Measurements from ENCODE around the gene ARSG. TPM values are rescaled to one million over a fixed set of nuclear protein-coding genes. Genes with fewer than 3 reads are reported as not detected.
A peak's percentile ranks its signal among the peaks of the same experiment; 100 is the strongest.

ARSG gene
- total RNA-seq, 6 donors from 2014 or later, result 3.6 to 16.8 (median 7.7) TPM

GRCh38 chr17:68384941-68385340 lies 93.6 kb downstream of the ARSG start:
- ATAC-seq (ENCODE audit: low FRiP score in 2 of 2) (no peak), DNase-seq (no peak)
- Histone ChIP-seq H3K36me3 (no peaks in the 10 kb centered on the region), H3K4me3 (no peak overlapping the region), H3K4me1 (peaks cover 13 to 23% (median 18%) of the 10 kb centered on the region in 4 donors), H3K27ac (peak overlapping the region; percentile 2 to 77 (median 76)), H3K9me3 (no peaks in the 10 kb centered on the region), H3K27me3 (no peaks in the 10 kb centered on the region)
- no peak for TF ChIP-seq POLR2A (IDR thresholded peaks at IDR 0.05)
- no peak for TF ChIP-seq CTCF (IDR thresholded peaks at IDR 0.05)
- TF ChIP-seq EP300 (IDR thresholded peaks at IDR 0.05), result no peak
- TF ChIP-seq POLR2AphosphoS5 (IDR thresholded peaks at IDR 0.05), result no peak
- 85 to 89% methylated on average over 2 to 4 of the region's 4 CpGs for WGBS, 2 donors

- H3K4me3 ChIP-seq, result no peak overlapping the region
- no peaks in the 10 kb centered on the region for H3K27me3 ChIP-seq
- H3K36me3 ChIP-seq, result no peaks in the 10 kb centered on the region
- peak overlapping the region in 3 of 4 donors; percentile 2 to 77 (median 77) for H3K27ac ChIP-seq
- no peaks in the 10 kb centered on the region for H3K9me3 ChIP-seq
- WGBS, 2 donors, result 95 to 97% methylated on average over 8 of the region's 8 CpGs
- DNase-seq (no peak), ATAC-seq (ENCODE audit: low FRiP score in 2 of 2) (no peak)
- peaks cover 13 to 23% (median 18%) of the 10 kb centered on the region in 4 donors for H3K4me1 ChIP-seq
- TF ChIP-seq POLR2A (IDR thresholded peaks at IDR 0.05) (no peak), CTCF (IDR thresholded peaks at IDR 0.05) (no peak), POLR2AphosphoS5 (IDR thresholded peaks at IDR 0.05) (no peak), EP300 (IDR thresholded peaks at IDR 0.05) (no peak)
Measured at GRCh38 chr17:68385490-68386215, 94.4 kb downstream of the ARSG start.

GRCh38 chr17:68387435-68388218 lies 96.3 kb downstream of the ARSG start:
- H3K4me3 ChIP-seq, result no peak overlapping the region
- no peak for TF ChIP-seq CTCF (IDR thresholded peaks at IDR 0.05)
- no peak for TF ChIP-seq EP300 (IDR thresholded peaks at IDR 0.05)
- TF ChIP-seq POLR2A (IDR thresholded peaks at IDR 0.05), result no peak
- TF ChIP-seq POLR2AphosphoS5 (IDR thresholded peaks at IDR 0.05), result no peak
- WGBS, 2 donors, result 87 to 94% methylated on average over 4 to 6 of the region's 6 CpGs
- no peaks in the 10 kb centered on the region for H3K9me3 ChIP-seq
- DNase-seq (no peak), ATAC-seq (ENCODE audit: low FRiP score in 2 of 2) (no peak)
- H3K36me3 ChIP-seq, result no peaks in the 10 kb centered on the region
- H3K27ac ChIP-seq, result no peak overlapping the region
- H3K4me1 ChIP-seq, result peaks cover 13 to 23% (median 18%) of the 10 kb centered on the region in 4 donors
- H3K27me3 ChIP-seq, result no peaks in the 10 kb centered on the region

- WGBS, 2 donors, result 85 to 96% methylated on average over 5 to 7 of the region's 7 CpGs
- TF ChIP-seq EP300 (IDR thresholded peaks at IDR 0.05) (no peak), POLR2AphosphoS5 (IDR thresholded peaks at IDR 0.05) (no peak)
- peaks cover 4 to 12% (median 11%) of the 10 kb centered on the region in 4 donors for H3K4me1 ChIP-seq
- H3K27ac ChIP-seq, result no peak overlapping the region
- H3K36me3 ChIP-seq, result no peaks in the 10 kb centered on the region
- no peaks in the 10 kb centered on the region for H3K9me3 ChIP-seq
- no peak for DNase-seq
- ATAC-seq (ENCODE audit: low FRiP score in 2 of 2), result no peak
- H3K4me3 ChIP-seq, result no peak overlapping the region
- no peaks in the 10 kb centered on the region for H3K27me3 ChIP-seq
Measured at GRCh38 chr17:68389041-68389440, 97.7 kb downstream of the ARSG start.

GRCh38 chr17:68390888-68391545 lies 99.7 kb downstream of the ARSG start:
- WGBS, 2 donors, result 93 to 95% methylated on average over 11 of the region's 11 CpGs
- peak overlapping the region; percentile 5 to 49 (median 18) for H3K27ac ChIP-seq
- DNase-seq (no peak), ATAC-seq (ENCODE audit: low FRiP score in 2 of 2) (peak in 1 of 2 donors; percentile 49)
- no peaks in the 10 kb centered on the region for H3K4me1 ChIP-seq
- H3K36me3 ChIP-seq, result no peaks in the 10 kb centered on the region
- H3K9me3 ChIP-seq, result peaks cover 0 to 5% (median 3%) of the 10 kb centered on the region in 4 donors
- H3K4me3 ChIP-seq, result no peak overlapping the region
- no peaks in the 10 kb centered on the region for H3K27me3 ChIP-seq
- no peak for TF ChIP-seq CTCF (IDR thresholded peaks at IDR 0.05)
- no peak for TF ChIP-seq EP300 (IDR thresholded peaks at IDR 0.05)
- TF ChIP-seq POLR2AphosphoS5 (IDR thresholded peaks at IDR 0.05), result no peak
- no peak for TF ChIP-seq POLR2A (IDR thresholded peaks at IDR 0.05)
